T-helper 1 cell (primary cell): ENCODE data around the gene SLC47A2.
A peak's percentile ranks its signal among the peaks of the same experiment; 100 is the strongest.
"Not testable (repeated sequence)": the region's sequence is repeated elsewhere in the genome, so short reads cannot be mapped to it uniquely, and the experiment has no call there.

Experiments
- DNase-seq, 5 donors: peaks; one replicate each; pipeline ENCODE4 v3.0.0-alpha.2; 2012 to 2020
- total RNA-seq, 4 donors: gene quantifications; one replicate each; lab custom pipeline; 2026; lab: John Stamatoyannopoulos, UW

Gene SLC47A2, protein sequence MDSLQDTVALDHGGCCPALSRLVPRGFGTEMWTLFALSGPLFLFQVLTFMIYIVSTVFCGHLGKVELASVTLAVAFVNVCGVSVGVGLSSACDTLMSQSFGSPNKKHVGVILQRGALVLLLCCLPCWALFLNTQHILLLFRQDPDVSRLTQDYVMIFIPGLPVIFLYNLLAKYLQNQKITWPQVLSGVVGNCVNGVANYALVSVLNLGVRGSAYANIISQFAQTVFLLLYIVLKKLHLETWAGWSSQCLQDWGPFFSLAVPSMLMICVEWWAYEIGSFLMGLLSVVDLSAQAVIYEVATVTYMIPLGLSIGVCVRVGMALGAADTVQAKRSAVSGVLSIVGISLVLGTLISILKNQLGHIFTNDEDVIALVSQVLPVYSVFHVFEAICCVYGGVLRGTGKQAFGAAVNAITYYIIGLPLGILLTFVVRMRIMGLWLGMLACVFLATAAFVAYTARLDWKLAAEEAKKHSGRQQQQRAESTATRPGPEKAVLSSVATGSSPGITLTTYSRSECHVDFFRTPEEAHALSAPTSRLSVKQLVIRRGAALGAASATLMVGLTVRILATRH
- total RNA-seq = 0 reads per million in 4 donors

DNA sequence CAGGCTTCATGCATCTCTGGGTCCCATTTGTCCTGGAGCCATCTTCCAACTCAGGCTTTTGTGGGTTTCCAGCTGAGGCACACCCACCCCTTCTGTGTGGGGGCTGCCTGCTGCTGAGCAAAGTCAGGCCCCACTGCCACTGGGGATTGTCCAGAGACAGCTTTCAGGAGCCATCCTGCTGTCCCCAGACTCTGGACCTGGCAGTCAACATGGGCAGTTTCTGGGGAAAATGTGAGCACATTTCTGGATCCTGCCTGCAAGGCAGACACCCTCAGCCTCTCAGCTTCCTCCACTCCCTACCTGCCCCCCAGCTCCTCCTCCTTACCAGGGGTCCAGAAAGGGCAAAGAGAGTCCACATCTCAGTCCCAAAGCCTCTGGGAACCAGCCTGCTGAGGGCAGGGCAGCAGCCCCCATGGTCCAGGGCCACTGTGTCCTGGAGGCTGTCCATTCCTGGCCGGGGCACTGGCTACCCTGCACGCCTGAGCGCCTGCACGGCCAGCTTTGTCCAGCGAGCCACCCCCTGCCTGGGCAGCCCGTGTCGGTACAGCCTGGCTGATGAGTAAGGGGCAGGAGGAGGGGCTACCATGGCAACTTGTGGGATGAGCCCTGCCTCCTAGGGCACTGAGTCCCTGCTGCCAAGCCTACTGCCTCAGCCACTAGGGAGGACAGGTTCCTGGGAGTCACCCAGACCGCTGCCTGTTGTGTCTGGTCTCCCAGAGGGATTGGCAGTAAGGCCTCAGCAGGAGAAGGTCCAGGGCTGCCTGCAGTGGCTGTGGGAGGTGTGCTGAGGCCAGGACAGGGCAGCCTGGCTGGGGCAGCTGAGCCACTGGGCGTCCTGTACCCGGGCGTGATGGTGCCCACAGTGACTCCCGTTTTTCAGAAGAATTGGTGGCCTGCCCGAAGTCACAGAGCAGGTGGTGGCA lies at the start of gene SLC47A2:
TSS of gene SLC47A2 (minus strand) at position 477 of the 923 bp plus-strand sequence. CDS start at position 448, 29 bp downstream.
- DNase-seq = no peak

DNA sequence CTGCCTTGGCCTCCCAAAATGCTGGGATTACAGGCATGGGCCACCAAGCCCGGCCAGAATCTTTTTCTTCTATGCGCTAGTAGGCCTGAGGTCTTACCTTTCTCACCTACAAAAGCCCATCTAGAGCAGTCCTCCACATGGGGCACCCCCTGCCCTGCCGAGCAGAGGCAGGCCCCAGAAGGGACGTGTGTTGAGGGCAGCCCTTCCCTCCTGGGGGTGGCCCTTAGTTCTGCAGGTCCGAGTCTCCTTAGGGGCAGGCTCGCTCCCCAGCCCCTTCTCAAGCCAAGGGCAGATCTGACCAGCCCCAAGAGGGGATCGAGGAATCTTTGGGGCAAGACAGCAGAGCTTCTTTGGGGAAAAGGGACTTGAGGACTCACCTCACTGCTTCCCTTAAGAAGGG lies 49.6 kb upstream of the SLC47A2 start:
- DNase-seq = no peak

DNA sequence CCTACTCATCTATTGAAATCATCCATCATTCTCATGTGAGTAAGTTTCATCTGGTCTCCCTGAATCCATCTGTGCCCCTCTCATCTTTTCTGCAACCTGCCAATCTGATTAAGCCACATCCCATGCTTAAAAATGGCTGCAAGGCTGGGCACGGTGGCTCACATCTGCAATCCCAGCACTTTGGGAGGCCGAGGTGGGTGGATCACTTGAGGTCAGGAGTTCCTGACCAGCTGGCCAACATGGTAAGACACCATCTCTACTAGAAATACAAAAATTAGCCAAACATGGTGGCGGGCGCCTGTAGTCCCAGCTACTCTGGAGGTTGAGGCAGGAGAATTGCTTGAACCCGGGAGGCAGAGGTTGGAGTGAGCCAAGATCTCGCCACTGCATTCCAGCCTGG lies 47.6 kb upstream of the SLC47A2 start:
- DNase-seq = not testable (repeated sequence)

DNA sequence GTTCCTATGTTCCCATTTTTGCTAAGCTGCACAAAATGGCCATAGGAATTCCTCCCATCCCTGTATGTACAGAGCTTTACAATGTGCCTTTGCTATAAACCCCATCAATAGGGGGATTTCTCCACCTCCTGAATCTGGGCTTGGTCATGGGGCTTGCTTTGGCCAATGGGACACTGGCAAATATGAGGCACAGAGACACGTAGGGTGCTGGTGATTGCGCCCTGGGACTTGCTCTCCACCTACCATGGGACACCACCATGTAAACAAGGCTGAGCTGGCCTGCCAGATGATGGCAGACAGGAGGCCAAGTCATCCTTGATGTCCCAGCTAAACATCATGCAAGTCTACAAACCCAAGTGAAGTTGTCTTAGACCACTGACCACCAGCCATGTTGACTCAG lies 47.0 kb upstream of the SLC47A2 start:
- no peak for DNase-seq

DNA sequence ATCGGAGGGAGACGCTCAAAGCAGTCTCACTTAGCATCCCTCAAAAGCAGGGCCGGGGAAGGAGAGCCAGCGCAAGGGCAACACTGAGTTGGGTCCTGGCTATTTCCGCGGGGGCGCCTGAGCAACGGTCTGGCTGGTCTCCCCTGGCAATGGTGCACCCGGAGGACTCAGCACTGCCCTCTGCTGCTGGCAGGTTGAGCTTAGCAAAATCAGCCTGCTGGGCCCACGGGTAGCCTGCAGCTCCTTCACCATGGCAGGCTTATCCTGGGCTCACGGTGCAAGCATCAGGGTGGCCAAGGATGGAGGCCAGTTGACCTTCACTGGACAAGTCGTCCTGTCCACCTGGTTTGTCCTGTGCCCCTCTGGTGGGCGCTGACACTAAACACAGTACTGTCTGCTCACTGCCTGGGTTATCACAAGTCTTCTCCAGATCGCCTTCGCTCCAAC lies 46.2 kb upstream of the SLC47A2 start:
- DNase-seq = peak in 3 of 5 donors; percentile 24 to 51 (median 38)

DNA sequence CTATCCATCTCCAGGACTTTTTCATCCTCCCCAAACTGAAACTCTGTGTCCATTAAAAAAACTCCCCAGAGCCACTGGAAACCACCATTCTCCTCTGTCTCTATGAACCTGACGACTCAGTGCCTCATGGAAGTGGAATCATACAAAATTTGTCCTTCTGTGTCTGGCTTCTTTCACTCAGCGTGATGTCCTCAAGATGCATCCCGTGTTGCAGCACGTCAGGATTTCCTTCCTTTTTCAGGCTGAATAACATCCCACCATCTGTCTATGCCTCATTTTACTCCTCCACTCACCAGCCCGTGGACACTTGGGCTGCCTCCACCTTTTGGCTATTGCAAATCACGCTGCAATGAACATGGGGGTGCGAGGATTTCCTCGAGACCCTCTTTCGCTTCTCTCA lies 44.4 kb upstream of the SLC47A2 start:
- no peak for DNase-seq

DNA sequence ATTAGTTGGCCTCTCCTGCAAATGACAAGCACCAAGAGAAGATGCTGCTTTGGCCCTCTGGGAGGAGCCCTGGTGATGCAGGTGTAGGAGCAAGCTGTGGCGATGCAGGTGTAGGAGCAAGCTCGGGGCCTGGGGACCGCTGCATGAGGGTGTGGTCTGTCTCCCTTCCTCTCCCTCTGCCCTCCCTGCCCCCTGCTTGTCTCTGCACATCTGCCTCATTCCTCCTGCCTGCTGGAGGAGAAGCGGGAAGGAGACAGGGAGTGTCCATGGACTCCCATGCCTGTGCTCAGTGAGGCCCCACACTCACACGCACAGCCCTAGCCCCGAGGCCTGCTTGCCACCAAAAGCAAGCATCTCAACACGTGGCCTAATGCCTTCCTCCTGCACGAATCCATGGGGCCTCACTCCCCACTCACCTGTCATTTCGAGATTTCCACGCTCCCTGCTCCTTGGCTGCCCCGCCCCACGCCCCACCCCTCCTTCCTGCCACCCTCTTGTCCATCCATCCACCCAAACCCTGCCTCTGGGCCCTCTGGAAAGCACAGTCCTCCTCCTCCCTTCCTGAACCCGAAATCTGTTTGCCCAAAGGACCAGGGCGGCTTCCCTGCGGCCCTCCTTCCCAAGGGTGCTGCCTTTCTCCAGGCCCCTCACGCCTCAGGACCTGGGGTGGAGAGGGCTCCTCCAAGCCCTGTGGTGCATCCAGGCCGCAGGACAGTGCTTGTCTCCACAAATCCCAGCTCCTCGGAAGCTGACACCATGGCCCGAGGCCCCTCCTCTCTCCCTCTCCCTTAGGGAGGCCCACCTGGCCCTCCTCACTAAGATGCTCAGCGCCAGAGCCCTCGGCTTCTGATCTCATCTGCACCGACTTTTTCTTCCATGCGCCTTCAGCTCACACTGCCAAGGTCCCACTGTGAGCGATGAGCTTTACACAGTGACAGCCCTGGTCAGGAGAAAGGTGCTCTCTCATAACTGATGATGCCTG lies 43.5 kb upstream of the SLC47A2 start:
- no peak for DNase-seq

DNA sequence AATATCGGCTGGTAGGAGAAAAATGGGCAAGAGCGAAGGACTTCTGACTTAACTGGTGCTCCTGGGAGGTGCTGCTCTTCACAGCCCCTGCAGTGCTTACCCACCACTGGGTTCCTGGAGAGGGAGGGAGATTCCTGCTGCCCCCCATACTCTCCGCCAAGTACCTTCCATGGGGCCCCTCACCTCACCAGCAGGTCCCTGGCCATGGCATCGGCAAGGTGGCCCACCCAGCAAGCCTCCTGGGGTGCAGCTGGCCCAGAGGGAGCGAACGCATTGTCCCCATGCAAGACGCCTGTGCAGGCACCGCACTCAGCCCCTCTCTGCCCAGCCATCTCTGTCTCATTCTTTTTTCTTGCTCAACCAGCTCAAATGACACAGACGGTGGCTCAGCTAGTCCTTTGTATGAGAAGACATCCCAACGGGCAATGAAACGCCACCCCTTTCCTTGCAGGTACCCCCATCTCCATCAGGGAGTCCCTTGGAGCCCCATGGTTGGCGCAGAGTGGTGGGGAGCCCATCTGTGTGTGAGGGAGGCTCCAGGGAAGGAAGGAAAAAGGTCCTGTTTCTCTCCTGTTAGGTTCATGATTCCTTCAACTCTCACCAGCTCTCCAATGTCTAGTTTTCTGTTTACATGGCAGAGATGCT lies 41.3 kb upstream of the SLC47A2 start:
- DNase-seq = no peak

DNA sequence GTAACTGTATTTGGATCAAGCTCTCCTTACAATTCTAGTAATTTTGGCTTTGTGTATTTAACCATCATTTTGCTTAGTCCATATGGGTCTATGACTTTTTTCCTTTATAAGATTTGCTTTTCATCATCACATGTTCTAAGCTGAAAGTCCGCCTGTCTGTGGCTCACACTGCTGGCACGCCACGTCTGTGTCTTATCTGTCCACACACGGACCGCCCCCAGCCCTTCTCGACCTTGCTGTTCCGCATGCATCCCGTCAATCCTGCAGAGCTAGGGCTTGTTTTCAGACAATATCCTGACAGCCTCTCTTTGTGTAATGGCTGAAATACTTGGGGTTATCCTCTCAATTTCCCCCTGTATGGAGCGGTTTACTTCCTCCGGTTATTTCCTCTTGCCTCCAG lies 40.2 kb upstream of the SLC47A2 start:
- no peak for DNase-seq

DNA sequence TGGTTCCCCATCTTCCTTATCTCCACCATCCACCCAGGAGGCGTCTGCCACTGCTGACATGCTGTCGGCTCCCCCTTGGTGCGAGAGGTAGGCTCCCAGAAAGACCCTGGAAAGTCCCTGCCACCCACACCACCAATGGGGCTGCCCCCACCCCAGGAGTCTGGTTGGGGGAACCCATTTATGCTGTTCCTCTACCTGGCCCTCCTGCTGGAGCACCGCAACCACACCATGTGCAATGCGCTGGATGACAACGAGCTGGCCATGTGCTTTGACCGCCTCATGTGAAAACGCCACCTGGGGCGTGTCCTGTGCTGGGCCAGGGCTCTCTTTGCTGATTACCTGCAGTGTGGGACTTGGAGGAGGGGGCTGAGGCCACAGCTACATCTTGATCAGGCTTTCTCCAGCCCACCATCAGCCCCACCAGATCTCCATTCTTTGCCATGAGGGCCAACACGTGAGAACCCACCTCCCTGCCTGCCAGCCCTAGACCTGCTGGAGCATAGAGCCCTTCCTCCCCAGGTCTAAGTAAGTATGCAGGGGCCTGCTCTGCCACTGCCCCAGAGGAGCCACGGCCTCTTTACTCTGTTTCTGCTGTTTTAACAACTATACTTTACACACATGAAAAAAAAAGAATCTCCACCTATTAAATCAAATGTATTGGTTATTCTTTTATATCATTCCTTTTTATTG lies 39.6 kb upstream of the SLC47A2 start:
- DNase-seq = peak in 1 of 5 donors; percentile 4

DNA sequence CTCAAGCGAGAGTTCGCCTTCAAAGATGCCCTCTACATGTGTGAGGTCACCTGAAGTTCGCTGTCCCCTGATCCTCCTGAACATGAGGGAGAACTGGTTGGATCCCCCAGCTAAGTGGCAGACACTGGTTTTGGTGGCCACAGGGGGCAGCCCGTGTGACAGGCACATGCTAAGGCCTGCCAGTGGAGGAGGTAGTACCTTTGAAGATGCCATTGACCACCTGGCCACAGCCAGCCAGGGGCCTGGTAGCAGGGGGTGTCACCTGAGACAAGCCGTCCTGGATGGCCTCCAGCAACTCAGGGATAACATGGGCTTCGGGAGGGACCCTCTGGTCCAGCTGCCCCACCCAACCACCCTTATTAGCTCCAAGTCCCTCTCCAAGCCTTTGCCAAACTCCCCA lies 39.0 kb upstream of the SLC47A2 start:
- DNase-seq = no peak

DNA sequence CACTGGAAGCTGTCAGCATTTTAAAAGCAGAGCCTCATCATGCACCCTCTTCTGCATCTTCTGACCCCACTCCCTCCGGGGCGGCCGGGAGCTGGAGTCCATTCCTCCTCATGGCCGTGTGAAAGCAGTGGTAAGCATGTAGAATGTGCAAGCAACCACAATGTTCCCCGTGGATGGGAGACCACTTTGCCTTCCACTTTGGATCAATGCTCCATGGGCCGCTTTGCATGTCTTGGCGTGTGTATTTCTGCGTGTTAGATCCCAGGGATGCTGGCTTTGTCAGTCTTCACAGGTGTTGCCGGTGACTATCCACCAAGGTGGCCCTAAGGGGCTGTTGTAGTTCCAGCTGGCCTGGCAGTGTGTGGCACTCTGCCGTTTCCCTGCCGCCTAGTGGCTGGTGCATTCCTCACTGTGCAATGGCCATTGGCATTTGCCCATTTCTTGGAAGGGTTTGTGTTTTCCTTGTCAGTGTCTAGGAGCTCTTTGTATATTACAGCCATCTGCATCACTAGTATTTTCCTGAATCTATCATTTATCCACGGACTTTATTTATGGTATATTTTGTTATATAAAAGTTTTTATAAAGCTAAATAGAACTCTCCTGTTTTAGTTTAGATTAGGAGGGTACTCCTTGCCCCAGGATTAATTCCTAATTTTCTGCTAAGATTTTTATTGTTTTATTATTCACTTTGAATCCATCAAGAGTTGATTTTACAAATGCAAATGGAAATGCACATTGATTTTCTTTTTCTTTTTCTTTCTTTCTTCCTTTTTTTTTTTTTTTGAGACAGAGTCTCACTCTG lies 37.5 kb upstream of the SLC47A2 start:
- peak in 1 of 5 donors; percentile 2 for DNase-seq

DNA sequence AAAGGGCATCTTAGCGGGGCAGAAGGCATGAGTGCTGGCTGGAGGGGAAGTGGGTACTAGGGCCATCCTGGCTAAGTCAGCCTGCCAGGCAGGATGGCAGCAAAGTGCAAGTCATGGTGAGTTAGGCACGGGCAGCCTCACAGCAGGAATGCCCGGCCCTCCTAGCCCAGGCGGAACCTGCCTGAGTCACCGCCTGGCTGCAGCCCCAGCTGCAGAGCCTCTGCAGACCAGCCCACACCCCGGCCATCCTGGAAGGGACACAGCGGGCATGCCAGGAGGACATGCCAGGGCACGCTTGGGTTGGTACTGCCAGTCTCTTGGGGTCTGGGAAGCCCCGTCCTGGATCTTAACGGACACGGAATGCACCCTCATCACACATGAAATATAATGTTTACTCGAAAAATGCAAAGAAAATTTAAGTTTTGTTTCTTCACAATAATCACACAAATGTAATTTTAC lies 36.7 kb upstream of the SLC47A2 start:
- DNase-seq = no peak

DNA sequence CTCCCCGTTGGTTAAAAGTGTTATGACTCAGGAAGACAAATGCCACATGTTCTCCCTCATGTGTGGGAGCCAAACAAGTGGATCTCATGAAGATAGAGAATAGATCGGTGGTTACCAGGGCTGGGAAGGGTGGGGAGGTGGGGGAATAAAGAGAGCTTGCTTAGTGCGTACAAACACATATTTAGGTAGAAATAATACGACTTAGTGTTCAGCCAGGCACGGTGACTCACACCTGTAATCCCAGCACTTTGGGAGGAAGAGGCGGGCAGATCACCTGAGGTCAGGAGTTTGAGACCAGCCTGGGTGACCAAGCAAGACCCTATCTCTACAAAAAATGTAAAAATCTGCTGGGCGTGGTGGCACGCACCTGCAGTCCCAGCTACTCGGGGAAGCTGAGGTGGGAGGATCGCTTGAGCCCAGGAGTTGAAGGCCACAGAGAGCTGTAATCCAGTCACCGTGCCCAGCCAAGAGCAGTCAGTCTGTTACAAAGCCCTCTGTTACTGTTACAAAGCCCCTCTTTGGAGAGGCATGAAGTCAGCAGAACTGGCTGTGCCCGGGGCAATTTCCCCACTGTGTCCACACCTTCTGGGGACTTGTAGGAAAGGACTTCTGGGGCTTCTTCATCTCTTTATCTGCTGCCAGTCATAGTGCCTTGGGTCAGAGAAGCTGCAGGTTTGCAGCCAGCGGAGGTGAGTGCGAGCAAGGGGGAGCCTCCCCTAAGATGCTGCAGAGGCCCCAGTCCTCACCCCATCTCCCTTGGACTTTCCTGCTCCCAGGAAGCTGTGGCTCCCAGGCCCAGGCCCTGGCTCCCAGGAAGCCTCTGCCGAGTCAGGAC lies 36.0 kb upstream of the SLC47A2 start:
- DNase-seq = no peak

DNA sequence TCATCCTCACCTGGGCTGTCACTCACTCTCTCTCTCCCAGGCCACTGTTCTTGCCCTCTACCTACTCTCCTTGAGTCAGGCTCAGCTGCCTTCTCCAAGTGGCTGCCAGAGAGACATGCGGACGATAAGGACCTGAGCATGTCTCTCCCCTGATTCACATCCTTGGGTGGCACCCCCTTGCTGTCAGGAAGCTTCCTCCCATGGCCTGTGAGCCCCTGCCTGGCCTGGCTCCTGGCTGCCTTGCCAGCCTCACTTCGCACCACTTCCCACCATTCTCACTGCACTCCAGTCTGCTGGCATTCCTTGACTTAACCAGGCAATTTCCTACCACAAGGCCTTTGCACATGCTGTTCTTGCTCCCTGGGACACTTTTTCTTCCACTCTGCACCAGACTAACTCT lies 34.5 kb upstream of the SLC47A2 start:
- DNase-seq = no peak

DNA sequence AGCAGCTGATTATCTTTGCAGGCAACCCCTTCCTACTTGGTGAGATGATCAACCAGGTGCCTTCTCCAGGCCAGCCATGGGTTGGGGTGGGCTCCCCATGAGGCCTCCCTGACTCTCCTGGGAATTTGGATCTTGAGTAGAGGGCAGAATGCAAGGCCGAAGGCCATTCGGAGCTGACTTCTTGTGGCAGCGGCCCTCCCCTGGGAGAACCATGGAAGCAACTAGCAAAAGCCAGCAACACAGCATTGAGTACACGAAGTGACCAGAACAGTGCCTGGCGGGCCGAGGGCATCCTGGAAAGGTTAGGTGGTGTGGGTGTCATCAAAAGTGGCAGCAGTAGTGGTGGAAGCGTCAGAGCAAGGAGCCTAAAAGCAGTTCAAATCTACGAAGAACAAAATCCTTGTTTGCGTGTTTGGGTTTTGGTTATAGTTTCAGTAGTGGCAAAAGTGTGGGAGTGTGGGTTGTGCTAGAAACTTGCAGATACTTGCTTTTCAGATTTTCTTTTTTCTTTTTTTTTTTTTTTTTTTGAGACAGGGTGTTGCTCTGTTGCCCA lies 33.7 kb upstream of the SLC47A2 start:
- no peak for DNase-seq

DNA sequence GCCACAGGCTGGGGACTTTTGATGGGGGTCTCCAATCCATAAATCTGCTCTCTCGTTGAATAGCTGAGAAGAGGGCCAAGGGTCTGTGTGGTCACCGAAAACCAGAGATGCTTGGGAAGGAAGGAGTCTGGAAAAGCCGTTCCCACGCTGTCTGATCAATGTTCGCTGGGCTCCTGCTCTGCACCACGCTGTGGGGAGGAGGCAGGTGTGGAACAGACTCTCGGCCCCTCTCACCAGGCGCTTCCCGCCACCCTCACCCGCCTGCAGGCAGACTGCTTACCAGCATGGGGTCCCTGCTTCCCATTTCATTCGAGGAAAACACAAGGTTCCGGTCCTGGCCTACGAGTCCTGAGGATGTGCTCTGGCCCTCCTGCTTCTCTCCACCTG lies 32.4 kb upstream of the SLC47A2 start:
- no peak for DNase-seq
